Measurements from ENCODE around the gene TUBA4A. TPM values are rescaled to one million over a fixed set of nuclear protein-coding genes. Genes with fewer than 3 reads are reported as not detected.
A peak's percentile ranks its signal among the peaks of the same experiment; 100 is the strongest.

Gene TUBA4A
- total and polyA plus RNA-seq, 9 of the 15 experiments (the other 6 are each of a cell fraction or from before 2014, with no cell fraction given) = 25.1 to 174 (median 42.4) TPM

GRCh38 chr2:219294356-219295351, 40.9 kb upstream of the TUBA4A start (continued):
- no peak for TF ChIP-seq ZNF780A (CRISPR knock-in tag; IDR thresholded peaks at IDR 0.05)
- no peak for TF ChIP-seq PRPF4 (IDR thresholded peaks at IDR 0.05; ENCODE audit: insufficient read depth, low read depth, low read length, poor library complexity, severe bottlenecking)
- TF ChIP-seq HOXB6 (CRISPR knock-in tag; IDR thresholded peaks at IDR 0.05; ENCODE audit: borderline replicate concordance) = no peak
- 0 out of 2 replicates have a peak, but pooled peaks have one; percentile 32 for TF ChIP-seq GATAD2A (IDR thresholded peaks at IDR 0.05)
- TF ChIP-seq RBM15 (IDR thresholded peaks at IDR 0.05; ENCODE audit: insufficient read depth, low read length) = no peak
- TF ChIP-seq ZBTB2 (IDR thresholded peaks at IDR 0.05) = no peak
- no peak; the same call in 1 of the 2 replicates for TF ChIP-seq CBX5 (IDR thresholded peaks at IDR 0.05; ENCODE audit: borderline replicate concordance, low read depth)
- no peak for TF ChIP-seq MEF2D (tag; conservative IDR thresholded peaks at IDR 0.05; ENCODE audit: low read depth)
- TF ChIP-seq ZNF384 (IDR thresholded peaks at IDR 0.05; ENCODE audit: low read depth, low read length) = no peak
- no peak for TF ChIP-seq SP2 (IDR thresholded peaks at IDR 0.05; ENCODE audit: extremely low read depth, low read depth, low read length, poor library complexity, severe bottlenecking)
- TF ChIP-seq ZNF197 (CRISPR knock-in tag; IDR thresholded peaks at IDR 0.05; ENCODE audit: low read depth) = no peak; the same call in 1 of the 2 replicates
- TF ChIP-seq, protein P1, sequence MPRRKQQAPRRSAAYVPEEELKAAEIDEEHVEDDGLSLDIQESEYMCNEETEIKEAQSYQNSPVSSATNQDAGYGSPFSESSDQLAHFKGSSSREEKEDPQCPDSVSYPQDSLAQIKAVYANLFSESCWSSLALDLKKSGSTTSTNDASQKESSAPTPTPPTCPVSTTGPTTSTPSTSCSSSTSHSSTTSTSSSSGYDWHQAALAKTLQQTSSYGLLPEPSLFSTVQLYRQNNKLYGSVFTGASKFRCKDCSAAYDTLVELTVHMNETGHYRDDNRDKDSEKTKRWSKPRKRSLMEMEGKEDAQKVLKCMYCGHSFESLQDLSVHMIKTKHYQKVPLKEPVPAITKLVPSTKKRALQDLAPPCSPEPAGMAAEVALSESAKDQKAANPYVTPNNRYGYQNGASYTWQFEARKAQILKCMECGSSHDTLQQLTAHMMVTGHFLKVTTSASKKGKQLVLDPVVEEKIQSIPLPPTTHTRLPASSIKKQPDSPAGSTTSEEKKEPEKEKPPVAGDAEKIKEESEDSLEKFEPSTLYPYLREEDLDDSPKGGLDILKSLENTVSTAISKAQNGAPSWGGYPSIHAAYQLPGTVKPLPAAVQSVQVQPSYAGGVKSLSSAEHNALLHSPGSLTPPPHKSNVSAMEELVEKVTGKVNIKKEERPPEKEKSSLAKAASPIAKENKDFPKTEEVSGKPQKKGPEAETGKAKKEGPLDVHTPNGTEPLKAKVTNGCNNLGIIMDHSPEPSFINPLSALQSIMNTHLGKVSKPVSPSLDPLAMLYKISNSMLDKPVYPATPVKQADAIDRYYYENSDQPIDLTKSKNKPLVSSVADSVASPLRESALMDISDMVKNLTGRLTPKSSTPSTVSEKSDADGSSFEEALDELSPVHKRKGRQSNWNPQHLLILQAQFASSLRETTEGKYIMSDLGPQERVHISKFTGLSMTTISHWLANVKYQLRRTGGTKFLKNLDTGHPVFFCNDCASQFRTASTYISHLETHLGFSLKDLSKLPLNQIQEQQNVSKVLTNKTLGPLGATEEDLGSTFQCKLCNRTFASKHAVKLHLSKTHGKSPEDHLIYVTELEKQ (CRISPR knock-in tag; IDR thresholded peaks at IDR 0.05) = no peak
- no peak for TF ChIP-seq RHOXF2B (CRISPR knock-in tag; conservative IDR thresholded peaks at IDR 0.05)
- TF ChIP-seq, protein P2, sequence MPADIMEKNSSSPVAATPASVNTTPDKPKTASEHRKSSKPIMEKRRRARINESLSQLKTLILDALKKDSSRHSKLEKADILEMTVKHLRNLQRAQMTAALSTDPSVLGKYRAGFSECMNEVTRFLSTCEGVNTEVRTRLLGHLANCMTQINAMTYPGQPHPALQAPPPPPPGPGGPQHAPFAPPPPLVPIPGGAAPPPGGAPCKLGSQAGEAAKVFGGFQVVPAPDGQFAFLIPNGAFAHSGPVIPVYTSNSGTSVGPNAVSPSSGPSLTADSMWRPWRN (IDR thresholded peaks at IDR 0.05; ENCODE audit: low read depth) = no peak
- TF ChIP-seq CTCF (IDR thresholded peaks at IDR 0.05 in 2 of 3, conservative IDR thresholded peaks at IDR 0.05 in 1 of 3; ENCODE audit: insufficient read depth in 2 of 3, low read depth in 1 of 3, low read length in 3 of 3) = peak; percentile 93 to 99 (median 98)
- no peak for TF ChIP-seq PCBP2 (IDR thresholded peaks at IDR 0.05; ENCODE audit: low read depth, low read length, poor library complexity, severe bottlenecking)
